GM12892 (cell line): ENCODE results near the gene GPS1.

Experiments used
- POLR2A ChIP-seq: IDR thresholded peaks from 2 replicates; pipeline ENCODE4 v1.6.1; 2011; ENCODE audit warnings: low read depth, low read length, control low read depth
- POLR2AphosphoS5 ChIP-seq: IDR thresholded peaks from 2 replicates; pipeline ENCODE4 v1.6.1; 2011; ENCODE audit warnings: low read depth, low read length, control low read depth

DNA sequence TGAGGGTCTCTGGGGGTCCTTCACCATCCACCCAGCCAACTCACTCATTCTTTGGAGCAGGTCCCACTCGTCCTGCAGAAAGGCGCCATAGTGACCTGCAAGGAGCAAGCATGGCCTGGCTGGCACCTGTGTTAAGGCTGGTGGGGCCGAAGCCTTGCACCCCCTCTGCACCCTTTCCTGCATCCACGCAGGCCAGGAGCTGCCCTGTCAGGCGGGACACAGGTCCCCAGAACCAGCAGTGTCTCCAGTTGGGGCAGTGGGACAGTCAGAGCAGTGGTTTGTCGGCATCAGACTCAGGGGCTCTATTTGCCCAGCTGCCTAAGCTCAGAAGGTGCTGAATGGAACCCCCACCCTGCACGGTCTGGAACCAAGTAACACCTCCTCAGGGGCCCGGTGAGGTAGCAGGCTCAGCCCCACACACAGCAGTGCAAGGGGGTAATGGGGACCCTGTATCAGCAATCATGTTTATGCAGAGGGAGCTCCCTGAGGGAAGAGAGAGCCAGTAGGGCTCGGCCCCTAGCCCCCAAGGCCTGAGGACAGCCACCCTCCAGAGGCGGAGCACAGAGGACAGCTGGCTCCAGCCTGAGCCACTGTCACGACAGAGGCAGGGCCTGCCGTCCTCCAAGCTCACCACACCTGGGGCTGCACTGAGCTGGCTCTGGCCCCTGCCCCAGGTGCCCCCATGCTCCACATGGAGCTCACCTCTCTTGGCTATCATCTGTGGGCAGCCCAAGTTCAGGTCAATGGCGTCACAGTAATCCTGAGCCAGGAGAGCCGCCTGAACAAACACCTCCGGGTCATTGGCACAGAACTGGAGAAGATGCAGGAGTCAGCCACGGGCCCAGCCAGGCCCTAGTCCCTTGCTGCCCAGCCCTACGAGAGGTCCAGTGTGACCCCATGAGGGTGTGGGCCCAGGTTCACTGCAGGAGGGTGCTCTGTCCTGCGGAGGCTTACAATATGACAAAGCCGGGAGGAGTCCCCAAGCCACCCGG lies 12.0 kb downstream of the GPS1 start:
- no peak for TF ChIP-seq POLR2AphosphoS5
- no peak for TF ChIP-seq POLR2A
